Endothelial cell (in vitro differentiated cells): ENCODE data around the gene ENAM. TPM values are rescaled to one million over a fixed set of nuclear protein-coding genes. Genes with fewer than 3 reads are reported as not detected.
A peak's percentile ranks its signal among the peaks of the same experiment; 100 is the strongest.
"Not testable (repeated sequence)": the region's sequence is repeated elsewhere in the genome, so short reads cannot be mapped to it uniquely, and the experiment has no call there.

Experiments
- DNase-seq: peaks from one replicate; pipeline ENCODE4 v3.0.0; 2021; ENCODE audit warnings: low spot score
- H3K27ac Mint-ChIP-seq: one replicate; pipeline ENCODE4 v1.8.0; 2021; ENCODE audit warnings: mixed read lengths, inconsistent platforms; ENCODE audit not compliant: unreplicated experiment
- H3K27me3 Mint-ChIP-seq: one replicate; pipeline ENCODE4 v1.8.0; 2021; ENCODE audit warnings: mild to moderate bottlenecking, moderate library complexity, mixed read lengths, inconsistent platforms; ENCODE audit not compliant: unreplicated experiment
- H3K36me3 Mint-ChIP-seq: one replicate; pipeline ENCODE4 v1.8.0; 2021; ENCODE audit warnings: mild to moderate bottlenecking, low read depth, mixed read lengths, inconsistent platforms; ENCODE audit not compliant: unreplicated experiment
- H3K4me1 Mint-ChIP-seq: one replicate; pipeline ENCODE4 v1.8.0; 2021; ENCODE audit warnings: mild to moderate bottlenecking, mixed read lengths, inconsistent platforms; ENCODE audit not compliant: unreplicated experiment
- H3K4me3 Mint-ChIP-seq: one replicate; pipeline ENCODE4 v1.8.0; 2021; ENCODE audit warnings: mild to moderate bottlenecking, mixed read lengths, inconsistent platforms; ENCODE audit not compliant: unreplicated experiment
- H3K9me3 Mint-ChIP-seq: one replicate; pipeline ENCODE4 v1.8.0; 2021; ENCODE audit warnings: mixed read lengths, inconsistent platforms; ENCODE audit not compliant: unreplicated experiment
- total RNA-seq: library from RNA; stranded (reverse); fragmentation: NEBNext Ultra II Directional; extraction: Animal tissue kit (Norgen Biotek cat#: 25700); gene quantifications from one replicate; pipeline ENCODE4 v1.2.1, GENCODE V29; 2021; ENCODE audit not compliant: unreplicated experiment
- TF ChIP-seq, protein P1 (sequence below): fragments of 200-600 bp; sonication (generic); IDR thresholded peaks from one replicate; pipeline ENCODE4 v1.5.0; 2021; ENCODE audit warnings: antibody characterized with exemption; ENCODE audit not compliant: unreplicated experiment

The ENAM gene
- total RNA-seq, 1 donor from 2014 or later = 0.18 TPM

DNA sequence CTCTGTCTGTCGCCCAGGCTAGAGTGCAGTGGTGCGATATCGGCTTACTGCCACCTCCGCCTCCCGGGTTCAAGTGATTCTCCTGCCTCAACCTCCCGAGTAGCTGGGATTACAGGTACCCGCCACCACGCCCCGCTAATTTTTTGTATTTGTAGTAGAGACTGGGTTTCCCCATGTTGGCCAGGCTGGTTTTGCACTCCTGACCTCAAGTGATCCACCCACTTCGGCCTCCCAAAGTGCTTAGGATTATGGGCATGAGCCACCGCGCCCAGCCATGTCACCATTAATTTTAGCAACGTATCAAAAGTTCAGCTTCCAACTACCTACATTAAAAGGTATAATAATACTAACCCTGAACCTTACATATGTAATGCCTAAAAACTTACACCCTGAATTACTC is 58.8 kb downstream of the ENAM start:
- Mint-ChIP-seq H3K27me3 (peaks cover 12% of the 10 kb centered on the region), H3K27ac (peak overlapping the region; percentile 97), H3K4me3 (peak overlapping the region; percentile 99), H3K4me1 (peaks cover 24% of the 10 kb centered on the region), H3K36me3 (no peaks in the 10 kb centered on the region), H3K9me3 (no peaks in the 10 kb centered on the region)
- DNase-seq = no peak
- TF ChIP-seq, protein P1, sequence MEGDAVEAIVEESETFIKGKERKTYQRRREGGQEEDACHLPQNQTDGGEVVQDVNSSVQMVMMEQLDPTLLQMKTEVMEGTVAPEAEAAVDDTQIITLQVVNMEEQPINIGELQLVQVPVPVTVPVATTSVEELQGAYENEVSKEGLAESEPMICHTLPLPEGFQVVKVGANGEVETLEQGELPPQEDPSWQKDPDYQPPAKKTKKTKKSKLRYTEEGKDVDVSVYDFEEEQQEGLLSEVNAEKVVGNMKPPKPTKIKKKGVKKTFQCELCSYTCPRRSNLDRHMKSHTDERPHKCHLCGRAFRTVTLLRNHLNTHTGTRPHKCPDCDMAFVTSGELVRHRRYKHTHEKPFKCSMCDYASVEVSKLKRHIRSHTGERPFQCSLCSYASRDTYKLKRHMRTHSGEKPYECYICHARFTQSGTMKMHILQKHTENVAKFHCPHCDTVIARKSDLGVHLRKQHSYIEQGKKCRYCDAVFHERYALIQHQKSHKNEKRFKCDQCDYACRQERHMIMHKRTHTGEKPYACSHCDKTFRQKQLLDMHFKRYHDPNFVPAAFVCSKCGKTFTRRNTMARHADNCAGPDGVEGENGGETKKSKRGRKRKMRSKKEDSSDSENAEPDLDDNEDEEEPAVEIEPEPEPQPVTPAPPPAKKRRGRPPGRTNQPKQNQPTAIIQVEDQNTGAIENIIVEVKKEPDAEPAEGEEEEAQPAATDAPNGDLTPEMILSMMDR = no peak

GRCh38 chr4:70687821-70688794 is 59.6 kb downstream of the ENAM start, which contains the start of gene UTP3:
UTP3 (plus strand) TSS chr4:70688532; CDS start chr4:70688678, 146 bp downstream.
- Mint-ChIP-seq H3K4me3 (peak within 1 kb of the TSS; percentile 99), H3K27ac (peak within 1 kb of the TSS; percentile 97), H3K9me3 (no peaks in the 10 kb centered on the region), H3K4me1 (peaks cover 24% of the 10 kb centered on the region), H3K27me3 (peaks cover 12% of the 10 kb centered on the region), H3K36me3 (no peaks in the 10 kb centered on the region)
- DNase-seq = peak; percentile 97
- TF ChIP-seq, protein P1 = peak; percentile 86

DNA sequence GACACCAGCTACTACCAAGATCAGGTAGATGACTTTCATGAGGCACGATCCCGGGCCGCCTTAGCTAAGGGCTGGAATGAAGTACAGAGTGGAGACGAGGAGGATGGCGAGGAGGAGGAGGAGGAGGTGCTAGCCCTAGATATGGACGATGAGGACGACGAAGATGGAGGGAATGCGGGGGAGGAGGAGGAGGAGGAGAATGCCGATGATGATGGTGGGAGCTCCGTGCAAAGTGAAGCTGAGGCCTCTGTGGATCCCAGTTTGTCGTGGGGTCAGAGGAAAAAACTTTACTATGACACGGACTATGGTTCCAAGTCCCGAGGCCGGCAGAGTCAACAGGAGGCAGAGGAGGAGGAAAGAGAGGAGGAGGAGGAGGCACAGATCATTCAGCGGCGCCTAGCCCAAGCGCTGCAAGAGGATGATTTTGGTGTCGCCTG is 60.3 kb downstream of the ENAM start:
- no peak for DNase-seq
- no peaks in the 10 kb centered on the region for H3K9me3 Mint-ChIP-seq
- peaks cover 12% of the 10 kb centered on the region for H3K27me3 Mint-ChIP-seq
- H3K36me3 Mint-ChIP-seq = no peaks in the 10 kb centered on the region
- peak overlapping the region; percentile 97 for H3K27ac Mint-ChIP-seq
- peak overlapping the region; percentile 99 for H3K4me3 Mint-ChIP-seq
- TF ChIP-seq, protein P1 = no peak
- H3K4me1 Mint-ChIP-seq = peaks cover 24% of the 10 kb centered on the region

GRCh38 chr4:70691661-70692060 is 63.1 kb downstream of the ENAM start:
- Mint-ChIP-seq H3K9me3 (no peaks in the 10 kb centered on the region), H3K27me3 (peaks cover 12% of the 10 kb centered on the region), H3K27ac (no peak overlapping the region), H3K36me3 (no peaks in the 10 kb centered on the region), H3K4me1 (peaks cover 24% of the 10 kb centered on the region), H3K4me3 (no peak overlapping the region)
- DNase-seq = no peak
- TF ChIP-seq, protein P1 = no peak

- H3K27ac Mint-ChIP-seq, DNase-seq, H3K4me3 Mint-ChIP-seq, H3K36me3 Mint-ChIP-seq, H3K4me1 Mint-ChIP-seq, H3K27me3 Mint-ChIP-seq, H3K9me3 Mint-ChIP-seq: not testable (repeated sequence)
Observed at GRCh38 chr4:70694633-70695032, 66.1 kb downstream of the ENAM start.

Other genes starting within 250 kb of the ENAM start
- 1.1 TPM for gene SMR3B, start 245.6 kb upstream of the ENAM start, total RNA-seq
- not detected for gene OPRPN, start 230.8 kb upstream of the ENAM start, total RNA-seq
- gene MUC7, start 156.5 kb upstream of the ENAM start, total RNA-seq = not detected
- gene AMTN, start 110.2 kb upstream of the ENAM start, total RNA-seq = not detected
- not detected for gene AMBN, start 36.5 kb upstream of the ENAM start, total RNA-seq
- not detected for gene JCHAIN, start 37.8 kb downstream of the ENAM start, total RNA-seq
- 28.6 TPM for gene UTP3, start 59.8 kb downstream of the ENAM start, total RNA-seq
- gene RUFY3, start 93.2 kb downstream of the ENAM start, total RNA-seq = 72.6 TPM
- gene GRSF1, start 211.1 kb downstream of the ENAM start, total RNA-seq = 69.5 TPM